ENCODE results near the gene CHCHD3. TPM values are rescaled to one million over a fixed set of nuclear protein-coding genes. Genes with fewer than 3 reads are reported as not detected.

The CHCHD3 gene
- total RNA-seq, 1 donor from 2014 or later: 50.6 TPM

GRCh38 chr7:132996581-132997242 is 85.2 kb downstream of the CHCHD3 start:
- H3K36me3 ChIP-seq: no peaks in the 10 kb centered on the region
- H3K27me3 ChIP-seq: no peaks in the 10 kb centered on the region
- no peak overlapping the region for H3K27ac ChIP-seq
- TF ChIP-seq POLR2AphosphoS5 (IDR thresholded peaks at IDR 0.05; ENCODE audit: insufficient read depth in 1 of 2, low read depth in 1 of 2): no peak
- no peak for TF ChIP-seq CTCF (IDR thresholded peaks at IDR 0.05)
- no peak for TF ChIP-seq POLR2A (IDR thresholded peaks at IDR 0.05)
- no peak overlapping the region for H3K4me3 ChIP-seq
- peaks cover 5% of the 10 kb centered on the region for H3K4me1 ChIP-seq
- DNase-seq (ENCODE audit: extremely low spot score in 2 of 2): no peak
- intact Hi-C loops (cut with DNase I): no loop called here
- H3K9me3 ChIP-seq: no peaks in the 10 kb centered on the region

- Histone ChIP-seq H3K4me1 (no peaks in the 10 kb centered on the region), H3K36me3 (no peaks in the 10 kb centered on the region), H3K4me3 (no peak overlapping the region), H3K27ac (no peak overlapping the region), H3K9me3 (no peaks in the 10 kb centered on the region), H3K27me3 (no peaks in the 10 kb centered on the region)
- DNase-seq (ENCODE audit: extremely low spot score in 2 of 2): no peak
- intact Hi-C loops (cut with DNase I): no loop called here
- TF ChIP-seq POLR2AphosphoS5 (IDR thresholded peaks at IDR 0.05; ENCODE audit: insufficient read depth in 1 of 2, low read depth in 1 of 2) (no peak), CTCF (IDR thresholded peaks at IDR 0.05) (no peak), POLR2A (IDR thresholded peaks at IDR 0.05) (no peak)
Measured at GRCh38 chr7:132993377-132994013, 88.4 kb downstream of the CHCHD3 start.

GRCh38 chr7:132991615-132992587 is 90.0 kb downstream of the CHCHD3 start:
- H3K36me3 ChIP-seq: no peaks in the 10 kb centered on the region
- H3K27me3 ChIP-seq: no peaks in the 10 kb centered on the region
- H3K4me3 ChIP-seq: no peak overlapping the region
- no peak for DNase-seq (ENCODE audit: extremely low spot score in 2 of 2)
- H3K9me3 ChIP-seq: no peaks in the 10 kb centered on the region
- no peaks in the 10 kb centered on the region for H3K4me1 ChIP-seq
- intact Hi-C loops (cut with DNase I): no loop called here
- TF ChIP-seq POLR2AphosphoS5 (IDR thresholded peaks at IDR 0.05; ENCODE audit: insufficient read depth in 1 of 2, low read depth in 1 of 2): no peak
- no peak for TF ChIP-seq CTCF (IDR thresholded peaks at IDR 0.05)
- TF ChIP-seq POLR2A (IDR thresholded peaks at IDR 0.05): no peak
- no peak overlapping the region for H3K27ac ChIP-seq

- no peaks in the 10 kb centered on the region for H3K9me3 ChIP-seq
- no peak for TF ChIP-seq POLR2A (IDR thresholded peaks at IDR 0.05)
- TF ChIP-seq POLR2AphosphoS5 (IDR thresholded peaks at IDR 0.05; ENCODE audit: insufficient read depth in 1 of 2, low read depth in 1 of 2): no peak
- no peak for TF ChIP-seq CTCF (IDR thresholded peaks at IDR 0.05)
- intact Hi-C loops (cut with DNase I): loop anchor here (5.0 kb wide), 1 partner anchor 866 kb away; no protein-coding TSS in a partner anchor
Measured at GRCh38 chr7:132988117-132988516, 93.8 kb downstream of the CHCHD3 start.

More at GRCh38 chr7:132988117-132988516, 93.8 kb downstream of the CHCHD3 start:
- Histone ChIP-seq H3K4me1 (no peaks in the 10 kb centered on the region), H3K27ac (no peak overlapping the region), H3K27me3 (no peaks in the 10 kb centered on the region), H3K4me3 (no peak overlapping the region), H3K36me3 (no peaks in the 10 kb centered on the region)
- DNase-seq (ENCODE audit: extremely low spot score in 2 of 2): no peak

Measured in vagina (tissue), 2 donors.